Ramos (cell line): ENCODE data around the gene APOL5.
"Not testable (repeated sequence)": the region's sequence is repeated elsewhere in the genome, so short reads cannot be mapped to it uniquely, and the experiment has no call there.

Experiments used
- in situ Hi-C: fragments of 300-500 bp; cut with MboI; formaldehyde crosslinking; loops from one replicate; pipeline ENCODE4 v1.14.3; 2022; ENCODE audit warnings: low sequenced_read_pairs; ENCODE audit not compliant: unreplicated experiment

The APOL5 gene

DNA sequence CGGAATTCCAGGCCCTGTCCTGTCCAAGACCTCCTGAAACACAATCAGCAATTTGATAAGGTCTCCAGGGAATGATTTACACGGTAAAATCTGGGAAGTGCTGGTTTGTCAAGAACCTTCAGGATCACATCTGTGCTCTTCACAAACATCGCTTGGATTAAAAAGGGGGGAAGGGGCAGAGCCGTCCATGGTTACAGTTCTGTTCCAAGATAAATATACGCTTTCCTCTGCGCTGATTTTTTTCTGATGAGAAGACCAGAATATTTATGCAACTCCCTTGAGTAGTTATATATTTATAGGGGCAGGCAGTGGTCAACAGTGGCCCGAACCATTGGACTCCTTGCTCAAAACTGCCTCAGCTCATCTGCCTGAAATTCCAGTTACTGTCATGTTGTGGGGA, 9.2 kb upstream of the APOL5 start:
- in situ Hi-C loops: no loop called here

DNA sequence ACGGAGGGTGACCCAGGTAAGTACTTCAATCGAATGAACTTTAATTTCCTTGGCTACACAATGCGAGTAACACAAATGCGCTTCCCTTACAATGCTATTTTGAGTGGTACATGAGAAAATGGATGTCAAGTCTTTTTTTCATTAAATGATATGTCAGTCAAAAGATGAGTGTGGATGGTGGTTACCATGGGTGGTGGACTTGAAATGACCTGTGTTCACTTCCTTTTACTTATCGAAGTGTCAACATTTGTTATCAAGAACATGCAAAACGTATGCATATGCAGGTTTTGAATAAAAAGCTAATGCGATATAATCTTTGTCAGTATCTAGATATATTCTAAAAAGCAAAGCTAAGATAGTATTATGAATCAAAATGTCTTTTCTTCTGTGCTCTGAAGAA, 8.8 kb upstream of the APOL5 start:
- in situ Hi-C loops: no loop called here

DNA sequence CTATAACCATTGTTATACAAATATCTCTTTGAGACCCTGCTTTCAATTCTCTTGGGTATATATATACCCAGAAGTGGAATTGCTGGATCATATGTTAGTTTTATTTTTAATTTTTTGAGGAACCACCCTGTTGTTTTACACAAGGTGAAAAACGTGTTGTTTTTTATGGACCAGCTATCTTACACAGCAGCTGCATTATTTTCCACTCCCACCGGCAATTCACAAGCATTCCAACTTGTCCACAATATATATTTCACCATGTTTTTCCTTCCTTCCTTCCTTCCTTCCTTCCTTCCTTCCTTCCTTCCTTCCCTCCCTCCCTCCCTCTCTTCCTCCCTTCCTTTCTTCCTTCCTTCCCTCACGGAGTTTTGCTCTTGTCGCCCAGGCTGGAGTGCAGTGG, 6.3 kb upstream of the APOL5 start:
- in situ Hi-C loops: no loop called here

DNA sequence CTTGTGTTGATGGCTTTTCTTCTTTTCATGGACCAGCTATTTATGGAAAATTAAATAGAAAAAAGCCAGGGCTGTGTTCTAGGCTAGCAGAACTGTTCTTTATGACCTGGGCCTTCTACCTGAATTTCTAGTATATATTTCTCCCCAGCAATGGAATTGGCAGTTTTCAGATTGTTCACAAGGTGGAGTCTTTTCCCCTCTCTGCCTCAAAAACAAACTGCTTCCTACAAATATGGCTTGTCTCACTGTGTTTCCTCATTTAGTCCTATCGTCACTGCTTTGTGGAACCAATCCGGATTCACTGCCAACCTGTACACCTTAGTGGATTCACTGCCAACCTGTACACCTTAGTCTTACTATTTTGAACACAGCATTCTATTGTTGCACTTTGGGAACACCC, 5.0 kb upstream of the APOL5 start:
- in situ Hi-C loops: no loop called here

DNA sequence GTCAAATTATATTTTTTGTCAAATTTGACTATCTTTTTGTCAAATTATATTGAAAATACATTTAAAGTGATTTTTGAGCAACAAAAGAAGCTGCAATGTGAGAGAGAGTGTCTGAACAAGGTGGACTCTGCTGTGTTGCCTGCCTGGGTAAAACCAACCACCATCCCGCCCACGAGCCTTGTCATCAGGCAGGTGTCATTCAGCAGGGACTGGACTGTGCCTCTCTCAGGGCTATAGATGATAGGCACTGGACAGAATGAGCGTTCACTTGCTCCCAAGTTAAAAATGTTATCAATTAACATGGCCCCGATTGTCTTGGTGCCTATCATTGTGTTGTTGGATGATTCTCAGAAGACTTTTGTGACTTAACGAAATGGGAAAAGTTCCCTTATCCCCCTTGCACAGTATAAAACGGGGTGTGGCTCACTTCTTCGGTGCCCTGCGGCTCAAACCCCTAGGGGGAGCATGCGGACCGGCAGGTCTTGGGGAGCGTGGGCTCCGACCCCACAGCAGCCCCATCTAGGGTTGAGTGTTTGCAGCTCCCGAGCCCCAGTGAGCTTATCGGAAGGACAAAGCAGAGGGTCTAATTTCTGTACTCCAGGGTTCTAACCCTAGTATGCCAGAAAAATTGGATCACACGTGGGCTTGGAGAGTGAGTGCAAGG, 1.7 kb downstream of the APOL5 start:
- in situ Hi-C loops: no loop called here

DNA sequence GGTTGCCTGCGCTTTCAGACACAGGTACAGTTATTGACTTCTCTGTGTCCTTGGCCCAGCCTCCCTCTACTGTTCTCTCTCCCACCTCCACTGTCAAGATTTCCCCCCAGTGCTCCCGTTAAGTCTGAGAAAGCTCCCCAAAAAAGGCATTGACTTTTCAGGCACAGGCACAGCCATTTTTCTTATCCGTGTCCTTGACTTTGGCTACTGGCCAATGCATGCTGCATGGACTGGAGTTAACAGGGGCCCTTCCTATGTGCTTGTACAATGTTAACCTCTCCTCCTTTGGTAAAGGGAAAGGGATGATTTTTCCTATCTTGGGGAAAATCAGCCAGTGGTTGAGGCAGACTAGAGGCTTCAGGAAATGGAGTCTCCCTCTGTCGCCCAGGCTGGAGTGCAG, 4.3 kb downstream of the APOL5 start:
- in situ Hi-C loops: no loop called here

DNA sequence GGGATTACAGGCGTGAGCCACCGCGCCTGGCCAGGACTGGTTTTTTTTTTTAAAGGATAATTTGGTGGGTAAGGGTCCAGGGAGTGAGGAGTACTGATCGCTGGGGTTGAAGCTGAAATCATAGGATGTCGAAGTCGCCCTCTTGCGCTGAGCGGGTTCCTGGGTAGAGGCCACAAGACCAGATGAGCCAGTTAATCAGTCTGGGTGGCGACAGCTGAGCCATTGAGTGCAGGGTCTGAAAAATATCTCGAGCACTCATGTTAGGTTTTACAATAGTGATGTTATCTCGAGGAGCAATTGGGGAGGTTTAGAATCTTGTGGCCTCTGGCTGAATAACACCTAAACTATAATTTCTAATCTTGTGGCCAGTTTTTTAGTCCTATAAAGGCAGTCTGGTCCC, 7.8 kb downstream of the APOL5 start:
- in situ Hi-C loops: no loop called here

DNA sequence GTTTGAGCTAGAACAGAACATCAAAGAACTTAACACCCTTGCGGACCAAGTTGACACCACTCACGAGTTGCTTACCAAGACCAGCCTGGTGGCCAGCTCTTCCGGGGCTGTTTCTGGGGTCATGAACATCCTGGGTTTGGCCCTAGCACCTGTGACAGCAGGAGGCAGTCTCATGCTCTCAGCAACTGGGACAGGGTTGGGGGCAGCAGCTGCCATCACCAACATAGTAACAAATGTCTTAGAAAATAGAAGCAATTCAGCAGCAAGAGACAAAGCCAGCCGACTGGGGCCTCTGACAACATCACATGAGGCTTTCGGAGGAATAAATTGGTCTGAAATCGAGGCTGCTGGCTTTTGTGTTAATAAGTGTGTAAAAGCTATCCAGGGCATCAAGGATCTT, 8.7 kb downstream of the APOL5 start:
- in situ Hi-C loops: no loop called here

DNA sequence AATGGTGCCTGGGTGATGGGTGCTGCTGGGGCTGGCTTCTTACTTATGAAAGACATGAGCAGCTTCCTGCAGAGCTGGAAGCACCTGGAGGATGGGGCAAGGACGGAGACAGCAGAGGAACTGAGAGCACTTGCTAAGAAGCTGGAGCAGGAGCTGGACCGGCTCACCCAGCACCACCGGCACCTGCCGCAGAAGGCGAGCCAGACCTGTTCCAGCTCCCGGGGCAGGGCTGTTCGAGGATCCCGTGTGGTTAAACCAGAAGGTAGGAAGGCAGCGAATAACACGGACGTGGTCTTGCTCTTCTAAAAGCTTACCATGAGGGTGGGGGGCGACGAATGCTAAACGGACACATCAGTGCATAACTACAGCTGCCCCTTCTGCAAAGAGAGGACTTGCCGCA, 9.3 kb downstream of the APOL5 start:
- in situ Hi-C loops: no loop called here

DNA sequence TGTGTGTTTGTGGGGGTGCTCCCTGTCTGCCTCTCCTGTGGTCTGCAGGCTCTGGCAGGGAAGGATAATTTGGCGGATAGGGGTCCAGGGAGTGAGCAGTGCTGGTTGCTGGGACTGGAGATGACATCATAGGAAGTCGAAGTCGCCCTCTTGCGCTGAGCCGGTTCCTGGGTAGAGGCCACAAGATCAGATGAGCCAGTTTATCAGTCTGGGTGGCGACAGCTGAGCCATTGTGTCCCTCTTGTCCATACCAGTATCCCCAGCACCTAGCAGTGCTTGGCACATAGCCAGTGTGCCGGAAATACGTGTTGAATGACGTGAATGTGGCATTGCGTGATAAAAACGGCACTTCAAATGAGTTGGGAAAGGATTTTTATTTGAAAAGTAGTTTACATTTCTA, 9.8 kb downstream of the APOL5 start:
- in situ Hi-C loops: no loop called here

DNA sequence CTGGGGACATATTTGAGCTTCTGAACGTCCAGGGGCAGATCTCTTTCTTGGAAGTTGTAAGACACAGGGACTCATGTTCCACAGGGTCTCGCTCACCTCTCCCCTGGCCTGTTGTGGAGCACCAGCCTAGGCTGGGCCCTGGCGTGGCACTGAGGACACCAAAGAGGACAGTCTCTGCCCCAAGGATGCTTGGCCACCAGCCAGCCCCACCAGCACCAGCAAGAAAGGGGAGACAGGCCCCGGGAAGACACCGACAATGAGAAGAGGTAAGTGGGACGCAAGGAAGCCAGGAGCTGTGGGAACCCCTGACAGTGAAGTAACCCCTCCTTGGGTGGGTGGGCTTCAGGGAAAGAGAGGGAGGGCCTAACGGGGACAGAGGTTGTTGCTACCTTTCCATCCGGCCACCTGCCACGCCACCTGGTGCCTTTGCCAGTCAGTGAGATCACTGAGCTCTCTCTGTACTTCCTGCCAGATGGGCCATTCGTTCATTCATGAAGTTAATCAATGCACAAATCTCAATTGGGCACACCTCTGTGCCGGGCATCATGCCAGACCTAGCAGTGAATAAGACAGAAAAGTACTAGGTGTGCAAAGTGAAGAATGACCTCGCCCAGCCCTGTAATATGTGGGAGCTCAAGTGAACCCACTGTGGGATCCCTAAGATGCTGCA, 11.1 kb downstream of the APOL5 start:
- in situ Hi-C loops: no loop called here

DNA sequence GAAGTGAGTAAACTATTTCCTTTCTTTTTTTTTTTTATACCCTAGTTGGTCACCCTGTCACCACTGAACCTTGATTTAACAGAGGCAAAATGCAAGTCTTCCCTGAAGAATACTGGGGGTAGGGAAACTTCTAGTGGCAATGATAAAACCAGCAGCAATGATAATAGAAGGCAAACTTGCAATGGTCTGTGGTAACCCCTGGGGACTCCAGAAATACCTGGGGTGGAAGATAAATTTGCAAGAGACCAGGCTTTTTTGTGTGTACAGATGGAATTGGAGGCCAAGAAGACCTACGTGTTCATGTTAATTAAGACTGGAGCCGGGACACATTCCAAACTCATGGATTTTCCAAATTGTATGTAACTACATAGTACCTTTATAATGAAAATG, 11.6 kb downstream of the APOL5 start:
- in situ Hi-C loops: no loop called here

DNA sequence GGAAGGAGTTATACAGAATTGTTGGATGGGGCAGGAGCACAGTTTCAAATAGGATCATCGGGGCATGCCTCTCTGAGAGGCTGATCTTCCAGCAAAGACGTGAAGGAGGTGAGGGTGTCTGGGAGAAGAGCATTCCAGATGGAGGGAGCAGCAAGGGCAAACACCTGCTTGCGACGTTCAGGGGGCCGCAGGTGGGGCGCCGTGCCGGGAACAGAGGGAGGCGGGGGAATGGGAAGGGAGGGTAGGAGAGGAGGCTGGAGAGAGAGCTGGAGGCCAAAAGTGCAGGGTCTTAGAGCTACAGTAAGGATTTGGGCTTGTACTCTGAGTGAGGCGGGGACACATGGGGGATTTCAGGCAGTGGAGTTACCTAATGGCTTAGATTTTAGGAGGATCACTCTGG, 13.6 kb downstream of the APOL5 start:
- in situ Hi-C loops: no loop called here

DNA sequence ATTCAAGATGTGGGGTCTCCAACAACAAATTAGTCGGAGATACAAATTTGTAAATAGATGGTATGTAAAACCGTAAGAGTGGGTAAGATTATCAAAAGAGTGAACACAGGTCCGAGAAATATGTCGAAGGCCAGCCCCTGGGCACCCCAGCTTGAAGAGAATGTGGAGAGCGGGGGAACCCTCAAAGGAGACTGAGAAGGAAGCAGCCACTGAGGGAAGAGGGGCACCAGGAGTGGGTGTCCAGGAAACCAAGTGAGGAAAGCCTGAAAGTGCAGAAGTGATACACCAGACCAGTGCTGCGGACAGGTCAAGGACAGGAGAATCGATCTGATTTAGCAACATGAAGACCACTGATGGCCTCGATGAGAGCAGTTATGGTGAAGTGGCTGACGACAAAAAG, 14.4 kb downstream of the APOL5 start:
- in situ Hi-C loops: no loop called here

DNA sequence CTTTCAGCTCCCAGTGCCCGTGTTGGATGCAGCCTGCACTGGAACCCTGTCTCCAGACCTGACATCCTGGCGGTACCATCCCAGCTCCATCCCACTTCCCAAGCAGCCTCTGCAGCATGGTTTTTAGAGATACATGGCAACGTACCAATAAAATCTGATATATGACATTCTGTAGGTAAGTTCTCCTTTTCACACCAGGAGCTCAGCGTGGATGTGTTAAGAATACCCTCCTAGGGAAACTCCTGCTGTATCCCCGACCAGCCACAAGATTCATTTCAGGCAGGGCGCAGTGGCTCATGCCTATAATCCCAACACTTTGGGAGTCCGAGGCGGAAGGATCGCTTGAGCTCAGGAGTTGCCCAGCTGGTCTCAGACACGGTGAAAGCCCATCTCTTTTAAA, 15.4 kb downstream of the APOL5 start:
- in situ Hi-C loops: no loop called here

DNA sequence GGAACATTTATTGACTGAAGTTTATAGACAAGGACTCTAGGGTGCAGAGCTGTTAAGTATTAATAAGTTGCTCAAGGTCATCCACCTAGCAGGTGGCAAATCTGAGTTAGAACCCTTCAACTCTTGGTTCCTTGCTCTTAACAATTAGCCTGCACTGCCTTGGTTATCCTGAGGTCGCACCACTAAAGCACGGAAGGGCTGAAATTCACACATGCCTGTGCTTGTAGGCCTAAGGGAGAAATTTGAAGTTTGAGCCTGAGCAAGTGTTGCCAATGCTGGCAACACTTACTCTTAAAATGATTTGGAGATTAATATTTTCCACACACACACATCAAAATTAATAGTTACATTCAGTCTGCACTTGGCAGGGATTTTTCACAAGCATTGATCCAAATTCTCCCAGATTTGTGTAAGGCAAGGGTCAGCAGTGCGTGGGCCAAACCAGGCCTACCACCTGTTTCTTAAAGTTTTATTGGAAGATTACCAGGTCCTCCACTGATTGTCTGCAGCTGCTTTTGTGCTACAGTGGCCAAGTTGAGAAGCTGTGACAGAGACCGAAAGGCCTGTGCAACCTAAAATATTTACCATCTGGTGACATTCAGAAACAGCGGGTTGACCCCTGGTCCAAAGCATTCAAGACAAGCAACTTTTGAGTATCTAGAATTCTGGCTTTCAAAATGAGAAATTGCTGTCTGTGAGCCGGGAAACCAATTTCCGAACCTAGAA, 16.3 kb downstream of the APOL5 start:
- in situ Hi-C loops: no loop called here

DNA sequence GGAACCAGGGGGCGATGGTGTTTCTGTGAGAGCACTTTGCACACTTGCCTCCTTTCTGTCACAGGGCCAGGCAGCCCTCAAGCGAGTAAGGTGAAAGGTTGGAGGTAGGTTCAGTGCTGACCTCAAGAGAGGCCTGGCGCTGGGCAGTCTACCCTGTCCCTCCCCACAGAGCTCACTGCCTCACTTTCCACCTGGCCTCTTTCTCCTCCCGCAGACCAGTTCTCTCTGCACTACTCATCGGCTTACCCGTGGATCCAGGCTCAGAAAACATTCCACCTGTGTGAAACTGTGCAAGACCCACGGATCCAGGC, 16.8 kb downstream of the APOL5 start:
- in situ Hi-C loops: no loop called here

DNA sequence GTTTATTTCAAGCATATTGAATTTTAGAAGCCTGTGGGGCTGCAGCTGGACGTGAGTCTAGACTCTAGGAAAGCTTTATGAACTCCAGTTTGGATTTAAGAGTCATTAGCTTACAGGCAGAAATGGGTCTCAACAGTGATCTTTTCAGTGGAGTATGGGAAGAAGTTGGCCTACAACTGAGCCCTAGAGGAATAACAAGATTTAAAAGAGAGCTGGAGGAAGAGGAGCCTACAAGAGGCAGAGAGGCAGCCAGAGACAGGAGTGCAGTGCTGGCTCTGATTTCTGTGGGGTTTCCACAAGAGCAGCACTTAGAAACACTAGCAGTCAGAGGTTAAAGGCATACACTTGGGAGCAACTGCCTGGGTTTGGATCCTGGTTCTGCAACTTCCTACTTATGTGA, 17.9 kb downstream of the APOL5 start:
- in situ Hi-C loops: no loop called here

DNA sequence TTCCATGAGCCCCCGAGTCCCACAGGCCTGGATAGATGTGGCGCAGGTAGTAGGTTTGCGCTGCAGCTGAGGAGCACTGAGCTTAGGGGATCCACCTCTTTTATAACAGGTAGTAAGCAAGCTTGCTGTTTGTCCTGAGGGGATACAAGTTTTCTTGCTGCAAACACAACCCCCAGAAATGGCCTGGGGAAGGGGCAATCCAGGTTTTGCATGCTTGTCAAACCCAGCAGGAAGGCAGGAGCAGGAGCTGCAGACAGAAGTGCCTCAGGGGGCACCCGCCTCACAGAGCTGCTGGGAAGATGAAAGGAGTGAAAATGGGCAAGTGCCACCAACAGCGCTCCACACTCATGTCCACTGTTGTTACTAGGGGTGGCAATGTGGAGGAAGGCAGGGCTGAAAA, 18.5 kb downstream of the APOL5 start:
- in situ Hi-C loops: no loop called here

DNA sequence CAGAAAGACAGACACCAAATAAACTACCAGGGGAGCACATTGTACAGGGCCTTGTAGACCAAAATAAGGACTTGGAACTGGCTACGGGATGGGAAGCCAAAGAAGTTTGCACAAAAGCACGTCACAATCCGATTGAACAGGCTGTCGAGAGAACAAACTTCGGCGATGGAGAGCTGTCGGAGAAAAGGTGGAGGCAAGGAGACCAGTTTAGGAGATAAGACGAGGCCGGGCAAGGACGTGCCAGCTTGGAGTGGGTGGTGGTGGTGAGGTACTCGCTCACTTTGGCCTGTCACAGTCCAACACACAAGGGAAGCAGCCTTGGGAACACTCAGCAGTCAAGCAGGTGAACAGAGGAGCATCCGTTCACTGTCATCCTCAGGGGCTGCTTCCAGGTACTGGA, 19.0 kb downstream of the APOL5 start:
- in situ Hi-C loops: no loop called here

DNA sequence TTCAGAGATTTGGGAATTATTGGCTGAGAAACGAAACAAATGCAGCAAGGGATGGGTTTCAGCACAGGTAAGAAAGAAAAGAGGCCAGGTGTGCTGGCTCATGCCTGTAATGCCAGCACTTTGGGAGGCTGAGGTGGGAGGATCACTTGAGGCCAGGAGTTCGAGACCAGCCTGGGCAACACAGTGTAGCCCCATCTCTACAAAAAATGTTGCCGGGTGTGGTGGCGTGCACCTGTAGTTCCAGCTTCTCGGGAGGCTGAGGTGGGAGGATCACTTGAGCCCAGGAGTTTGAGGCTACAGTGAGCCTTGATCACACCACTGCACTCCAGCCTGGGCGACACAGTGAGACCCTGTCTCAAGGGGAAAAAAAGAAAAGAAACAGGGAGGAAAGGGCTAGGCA, 20.2 kb downstream of the APOL5 start:
- in situ Hi-C loops: not testable (repeated sequence)
